HG03097 (cell line): ENCODE results near the gene SGF29.
"Not testable (repeated sequence)": the region's sequence is repeated elsewhere in the genome, so short reads cannot be mapped to it uniquely, and the experiment has no call there.

Experiments
- ATAC-seq: cut with Tn5 transposase; IDR thresholded peaks from one replicate; pipeline ENCODE4 v1.9.1; 2021; ENCODE audit not compliant: unreplicated experiment, low FRiP score

Gene SGF29

DNA sequence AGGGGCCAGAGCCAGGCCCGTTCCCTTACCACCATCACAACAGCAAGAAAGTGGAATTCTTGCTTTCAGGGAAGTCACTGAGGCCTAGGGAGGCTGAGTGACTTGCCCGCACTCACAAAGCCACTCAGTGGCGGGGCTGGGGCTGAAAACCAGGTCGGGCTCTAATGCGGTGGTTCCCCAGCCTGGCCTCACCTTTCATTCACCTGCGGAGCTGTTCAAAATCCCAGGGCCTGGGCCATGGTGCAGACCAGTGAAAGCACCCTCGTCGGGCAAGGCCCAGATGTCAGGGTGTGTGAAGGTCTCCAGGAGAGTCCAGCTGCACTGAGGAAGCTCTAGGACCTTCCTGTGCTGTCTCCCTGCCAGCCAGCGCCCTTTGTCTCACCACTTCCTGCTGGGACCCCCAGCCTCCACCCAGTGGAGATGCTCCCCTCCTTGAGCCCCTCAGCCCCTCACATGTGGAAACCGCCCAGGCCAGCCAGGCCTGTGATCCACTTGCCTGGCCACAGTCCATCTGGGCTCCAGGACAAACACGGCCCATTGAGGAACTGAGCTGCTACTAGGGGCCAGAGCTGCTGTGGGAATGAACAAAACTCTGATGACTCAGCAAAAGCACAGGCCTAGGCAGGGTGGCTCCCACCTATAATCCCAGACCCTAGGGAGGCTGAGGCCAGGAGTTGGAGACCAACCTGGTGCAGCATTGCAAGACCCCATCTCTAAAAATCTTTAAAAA lies 55.3 kb downstream of the SGF29 start:
- not testable (repeated sequence) for ATAC-seq

GRCh38 chr16:28609631-28610594 lies 56.2 kb downstream of the SGF29 start, which contains the start of gene SULT1A1:
SULT1A1 (minus strand) TSS chr16:28610044; CDS start chr16:28608855, 1,189 bp downstream.
- no peak for ATAC-seq

- no peak for ATAC-seq
These were observed 57.0 kb downstream of the SGF29 start for GRCh38 chr16:28610595-28611191.

DNA sequence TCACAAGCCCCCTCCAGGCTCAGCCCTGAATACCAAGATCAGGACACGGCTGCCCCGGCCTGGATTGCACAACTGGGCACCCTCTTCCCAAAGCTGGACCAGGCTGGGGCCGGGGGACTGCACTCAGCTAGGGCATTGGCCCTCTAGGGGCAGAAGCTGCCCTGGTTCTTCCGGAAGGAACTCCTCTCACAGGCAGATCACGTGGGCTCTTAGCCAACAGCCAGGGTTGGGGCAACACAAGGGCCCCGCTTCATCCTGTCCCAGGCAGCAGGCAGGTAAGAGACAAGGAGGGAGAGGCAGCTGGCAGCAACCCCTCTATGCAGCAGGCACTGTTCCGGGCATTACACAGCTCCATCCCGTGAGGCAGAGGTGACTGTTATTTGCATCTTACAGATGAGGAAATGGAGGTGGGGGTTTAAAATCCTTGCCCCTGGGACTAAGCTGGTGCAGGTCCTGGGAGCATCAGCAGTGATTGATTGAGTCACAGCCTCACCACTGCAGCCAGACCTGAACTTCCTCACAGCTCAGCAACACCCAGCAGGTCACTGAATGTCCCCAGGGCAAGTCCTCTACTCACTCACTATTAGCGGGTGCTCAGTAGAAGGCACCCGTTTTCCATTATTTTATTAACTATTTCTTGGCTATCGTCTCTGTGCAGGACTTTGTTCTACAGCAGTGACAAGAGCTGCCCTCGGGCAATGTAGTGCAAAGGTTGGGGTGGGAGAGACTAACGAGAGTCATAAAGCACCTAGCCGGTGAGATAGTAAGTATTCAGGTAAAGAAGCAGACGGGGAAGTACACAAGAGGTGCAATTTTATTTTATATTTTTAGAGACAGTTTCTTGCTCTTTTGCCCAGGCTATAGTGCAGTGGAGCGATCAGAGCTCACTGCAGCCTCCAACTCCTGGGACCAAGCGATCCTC lies 58.9 kb downstream of the SGF29 start:
- not testable (repeated sequence) for ATAC-seq

- not testable (repeated sequence) for ATAC-seq
These were observed 60.2 kb downstream of the SGF29 start for GRCh38 chr16:28613912-28614311.

- ATAC-seq = not testable (repeated sequence)
These were observed 60.8 kb downstream of the SGF29 start for GRCh38 chr16:28614561-28614960.

GRCh38 chr16:28615486-28616223 lies 61.9 kb downstream of the SGF29 start:
- ATAC-seq = not testable (repeated sequence)

DNA sequence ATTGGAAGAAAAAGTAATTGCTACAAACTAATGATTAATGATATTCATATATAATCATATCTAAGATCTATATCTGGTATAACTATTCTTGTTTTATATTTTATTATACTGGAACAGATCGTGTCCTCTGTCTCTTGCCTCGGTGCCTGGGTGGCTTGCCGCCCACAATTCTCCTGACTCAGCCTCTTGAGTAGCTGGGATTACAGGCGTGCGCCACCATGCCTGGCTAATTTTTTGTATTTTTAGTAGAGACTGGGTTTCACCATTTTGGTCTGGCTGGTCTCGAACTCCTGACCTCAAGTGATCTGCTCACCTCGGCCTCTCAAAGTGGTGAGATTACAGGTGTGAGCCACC lies 62.5 kb downstream of the SGF29 start:
- not testable (repeated sequence) for ATAC-seq

GRCh38 chr16:28616636-28617035 lies 62.9 kb downstream of the SGF29 start:
- ATAC-seq = no peak

GRCh38 chr16:28617874-28618273 lies 64.2 kb downstream of the SGF29 start:
- ATAC-seq = no peak

DNA sequence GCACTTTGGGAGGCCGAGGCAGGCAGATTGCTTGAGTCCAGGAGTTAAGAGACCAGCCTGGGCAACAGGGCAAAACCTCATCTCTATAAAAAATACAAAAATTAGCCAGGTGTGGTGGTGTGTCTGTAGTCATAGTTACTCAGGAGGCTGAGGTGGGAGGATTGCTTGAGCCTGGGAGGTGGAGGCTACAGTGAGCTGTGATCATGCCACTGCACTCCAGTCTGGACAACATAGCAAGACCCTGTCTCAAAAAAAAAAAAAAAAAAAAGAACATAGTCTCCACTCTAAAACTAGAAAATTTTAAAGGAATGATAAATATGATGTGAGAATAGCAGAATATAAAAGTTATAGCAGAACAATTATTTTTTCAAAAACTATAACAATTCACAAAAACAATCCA lies 66.6 kb downstream of the SGF29 start:
- ATAC-seq = not testable (repeated sequence)

DNA sequence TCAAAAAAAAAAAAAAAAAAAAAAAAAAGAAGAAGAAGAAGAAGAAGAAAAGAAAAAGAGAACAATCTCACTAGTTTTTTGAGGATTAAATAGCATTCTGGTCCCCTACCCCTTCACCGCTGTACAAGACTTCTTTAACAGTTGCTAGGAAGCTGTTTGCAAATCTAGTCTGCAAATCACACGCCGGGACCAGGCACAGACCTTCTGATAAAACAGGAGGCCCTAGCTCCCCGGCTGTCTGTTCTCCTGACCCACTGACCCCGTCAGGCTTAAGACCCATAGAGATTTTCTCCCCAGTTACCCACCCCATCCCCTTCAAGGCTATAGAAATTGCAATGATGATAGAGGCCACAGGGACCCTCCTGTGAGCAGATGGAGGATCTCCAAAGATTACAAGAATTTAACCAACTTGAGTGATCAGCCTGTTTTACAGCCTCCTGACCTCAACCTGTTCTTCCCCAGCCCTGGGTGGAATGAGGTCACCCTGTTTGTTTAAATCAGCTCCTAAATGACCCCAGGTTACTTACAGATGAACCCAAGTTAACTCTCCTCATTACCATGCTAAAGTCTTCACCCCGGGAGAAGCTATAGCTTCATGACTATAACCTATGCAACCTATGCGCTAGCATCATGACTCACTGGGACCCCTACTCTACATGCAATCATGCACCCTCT lies 67.9 kb downstream of the SGF29 start:
- ATAC-seq = no peak

- not testable (repeated sequence) for ATAC-seq
These were observed 68.9 kb downstream of the SGF29 start for GRCh38 chr16:28622532-28623171.

DNA sequence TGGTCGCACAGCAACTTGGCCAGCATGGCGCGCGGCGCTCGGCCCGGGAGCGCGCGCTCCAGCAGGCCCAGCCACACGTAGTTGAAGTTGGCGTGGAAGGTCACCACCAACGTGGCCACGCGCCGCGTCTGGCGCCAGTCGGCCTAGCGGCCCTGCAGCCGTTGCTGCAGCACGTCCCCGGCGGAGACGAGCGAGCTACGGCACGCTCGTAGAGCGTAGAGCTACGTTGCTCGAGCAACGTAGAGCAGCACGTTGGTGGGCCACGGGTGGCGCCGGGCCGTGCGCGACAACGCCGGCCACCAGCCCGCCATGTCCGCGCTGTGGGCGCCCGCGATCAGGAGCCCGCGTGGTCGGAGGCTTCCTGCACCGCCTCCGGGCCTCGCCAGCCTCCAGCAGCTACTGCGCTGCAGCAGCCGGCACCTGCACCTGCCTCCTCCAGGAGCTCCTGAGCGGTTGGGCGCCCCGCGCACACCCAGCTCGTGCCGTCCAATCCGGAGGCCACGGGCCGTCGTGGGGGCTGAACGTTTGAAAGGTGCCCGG lies 69.5 kb downstream of the SGF29 start:
- ATAC-seq = no peak

DNA sequence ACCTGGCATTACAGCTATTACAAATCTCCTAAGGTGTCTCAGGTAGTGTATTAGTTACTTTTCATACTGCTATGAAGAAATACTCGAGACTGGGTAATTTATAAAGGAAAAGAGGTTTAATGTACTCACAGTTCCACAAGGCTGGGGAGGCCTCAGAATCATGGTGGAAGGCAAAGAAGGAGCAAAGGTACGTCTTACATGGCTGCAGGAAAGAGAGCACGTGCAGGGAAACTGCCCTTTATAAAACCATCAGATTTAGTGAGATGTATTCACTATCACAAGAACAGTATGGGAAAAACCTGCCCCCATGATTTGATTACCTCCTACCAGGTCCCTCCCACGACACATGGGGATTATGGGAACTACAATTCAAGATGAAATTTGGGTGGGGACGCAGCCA lies 77.2 kb downstream of the SGF29 start:
- not testable (repeated sequence) for ATAC-seq

DNA sequence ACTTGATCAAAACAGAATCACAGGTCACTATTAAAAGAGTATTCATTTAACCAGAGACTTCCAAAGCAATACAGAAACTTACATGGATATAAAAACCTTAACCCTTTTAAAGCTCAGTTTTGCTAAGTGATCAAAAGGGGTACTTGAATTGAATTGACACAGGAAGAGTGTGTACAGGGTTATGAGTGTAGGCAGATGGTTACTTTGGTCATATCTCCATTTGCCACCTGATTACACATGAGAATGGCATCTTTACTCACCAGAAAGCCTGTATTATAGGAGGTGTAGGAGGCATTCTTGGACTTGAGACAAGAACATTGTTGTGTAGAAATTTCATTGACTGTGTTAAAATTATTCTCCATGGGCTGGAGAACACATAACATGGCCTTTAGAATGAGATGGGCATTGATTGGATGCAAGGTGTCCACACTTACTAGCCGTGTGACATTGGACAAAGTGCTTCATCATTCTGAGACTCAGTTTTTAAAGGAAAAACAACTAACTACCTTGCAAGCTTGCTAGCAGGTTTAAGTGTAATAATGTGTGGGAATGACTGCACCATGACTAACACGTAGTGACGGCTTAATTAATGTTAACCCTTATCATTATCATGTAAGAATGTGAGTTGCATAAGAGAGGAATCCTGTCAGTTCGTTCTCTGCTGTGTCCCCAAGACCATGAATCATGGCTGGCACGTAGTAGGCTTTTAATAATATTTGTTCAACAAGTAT lies 82.5 kb downstream of the SGF29 start:
- not testable (repeated sequence) for ATAC-seq

DNA sequence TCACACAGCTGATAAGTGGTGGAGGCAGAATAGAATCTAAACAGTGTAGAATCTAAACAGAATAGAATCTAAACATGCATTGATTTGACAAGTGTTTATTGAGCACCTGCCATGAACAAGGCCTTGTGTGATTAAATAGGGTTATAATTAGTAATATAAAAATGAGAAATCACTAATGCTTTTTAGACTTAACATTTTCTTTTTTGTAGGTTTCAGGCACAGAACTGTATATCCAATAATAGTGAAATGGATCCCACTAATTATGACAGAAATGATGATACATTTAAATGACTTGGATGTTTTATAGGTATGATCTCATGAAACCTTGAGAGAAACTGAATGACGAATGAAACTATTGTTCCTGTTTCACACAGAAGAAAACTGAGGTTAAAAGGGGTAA lies 84.0 kb downstream of the SGF29 start, which contains the start of gene NPIPB8:
Gene NPIPB8 (plus strand): TSS at position 301 of the 400 bp plus-strand sequence. CDS start 296 bp downstream, outside the sequence.
- not testable (repeated sequence) for ATAC-seq
